Measurements from ENCODE around the gene INTS1. TPM values are rescaled to one million over a fixed set of nuclear protein-coding genes. Genes with fewer than 3 reads are reported as not detected.

The INTS1 gene
- total and polyA plus RNA-seq, 2 experiments from 2014 or later, result 35.1 to 111 TPM

GRCh38 chr7:1533255-1533546, 29.0 kb upstream of the INTS1 start:
- no peak overlapping the region for H3K4me3 Mint-ChIP-seq
- Histone ChIP-seq H3K79me2 (replicated peaks; ENCODE audit: insufficient read depth) (peaks cover 67% of the 10 kb centered on the region), H3K4me2 (no peak overlapping the region), H4K20me1 (replicated peaks; ENCODE audit: insufficient read depth) (peaks cover 3% of the 10 kb centered on the region; the same call in 1 of the 2 replicates), H2AFZ (no peak overlapping the region), H3K4me3 (no peak overlapping the region), H3K9me2 (ENCODE audit: insufficient read depth) (no peaks in the 10 kb centered on the region), H3F3A (replicated peaks; ENCODE audit: low read depth) (0 out of 2 replicates have a peak, but pooled peaks cover 11% of the 10 kb centered on the region), H3K27me3 (ENCODE audit: insufficient read depth) (no peaks in the 10 kb centered on the region), H3K27ac (ENCODE audit: low read depth) (no peak overlapping the region), H3K4me1 (ENCODE audit: insufficient read depth) (peaks cover 20% of the 10 kb centered on the region), H3K36me3 (ENCODE audit: insufficient read depth) (no peaks in the 10 kb centered on the region)
- peaks cover 39% of the 10 kb centered on the region for H3K4me1 Mint-ChIP-seq
- no peaks in the 10 kb centered on the region for H3K9me3 Mint-ChIP-seq
- peaks cover 3% of the 10 kb centered on the region; the same call in 1 of the 3 replicates for H3K36me3 Mint-ChIP-seq (ENCODE audit: low read depth)
- no peak for ATAC-seq
- TF ChIP-seq ETS1 (IDR thresholded peaks at IDR 0.05), result no peak
- H3K27me3 Mint-ChIP-seq (ENCODE audit: insufficient read depth, low read depth, poor library complexity), result peaks cover 30% of the 10 kb centered on the region
- 0 out of 2 replicates have a peak overlapping the region, but pooled peaks have one; percentile 48 for H3K27ac Mint-ChIP-seq
- DNase-seq (ENCODE audit: low spot score), result no peak

- DNase-seq (ENCODE audit: low spot score) (no peak), ATAC-seq (no peak; the same call in 2 of the 3 replicates)
- H3F3A ChIP-seq (replicated peaks; ENCODE audit: low read depth), result 0 out of 2 replicates have a peak, but pooled peaks cover 11% of the 10 kb centered on the region
- H3K4me1 ChIP-seq (ENCODE audit: insufficient read depth), result peaks cover 20% of the 10 kb centered on the region
- Mint-ChIP-seq H3K27me3 (ENCODE audit: insufficient read depth, low read depth, poor library complexity) (peaks cover 29% of the 10 kb centered on the region), H3K27ac (0 out of 2 replicates have a peak overlapping the region, but pooled peaks have one; percentile 48), H3K9me3 (no peaks in the 10 kb centered on the region), H3K4me1 (peaks cover 36% of the 10 kb centered on the region), H3K36me3 (ENCODE audit: low read depth) (peaks cover 3% of the 10 kb centered on the region; the same call in 1 of the 3 replicates), H3K4me3 (peak overlapping the region; percentile 84)
- H3K79me2 ChIP-seq (replicated peaks; ENCODE audit: insufficient read depth), result peaks cover 63% of the 10 kb centered on the region
- H3K27me3 ChIP-seq (ENCODE audit: insufficient read depth), result no peaks in the 10 kb centered on the region
- H2AFZ ChIP-seq, result no peak overlapping the region
- H3K27ac ChIP-seq (ENCODE audit: low read depth), result peak overlapping the region; percentile 50
- peak overlapping the region; percentile 55; the same call in 1 of the 2 replicates for H3K4me3 ChIP-seq
- peak overlapping the region; percentile 78; the same call in 1 of the 2 replicates for H3K4me2 ChIP-seq
- no peaks in the 10 kb centered on the region for H3K9me2 ChIP-seq (ENCODE audit: insufficient read depth)
- no peaks in the 10 kb centered on the region for H3K36me3 ChIP-seq (ENCODE audit: insufficient read depth)
- no peaks in the 10 kb centered on the region; the same call in 1 of the 2 replicates for H4K20me1 ChIP-seq (replicated peaks; ENCODE audit: insufficient read depth)
- TF ChIP-seq ZNF114 (CRISPR knock-in tag; IDR thresholded peaks at IDR 0.05) (no peak), CREB1 (CRISPR knock-in tag; IDR thresholded peaks at IDR 0.05; ENCODE audit: low read depth) (no peak), ETS1 (IDR thresholded peaks at IDR 0.05) (no peak), POLR2AphosphoS5 (IDR thresholded peaks at IDR 0.05; ENCODE audit: low read depth) (no peak), NANOG (IDR thresholded peaks at IDR 0.05; ENCODE audit: borderline replicate concordance) (no peak), STAT1 (IDR thresholded peaks at IDR 0.05; ENCODE audit: unreplicated experiment) (no peak), ZNF462 (CRISPR knock-in tag; IDR thresholded peaks at IDR 0.05) (no peak), JUNB (IDR thresholded peaks at IDR 0.05; ENCODE audit: unreplicated experiment) (no peak), ZNF331 (CRISPR knock-in tag; IDR thresholded peaks at IDR 0.05; ENCODE audit: low read depth) (no peak), CTCF (conservative IDR thresholded peaks at IDR 0.05; ENCODE audit: low read depth in 2 of 2) (no peak)
These were observed 28.5 kb upstream of the INTS1 start for GRCh38 chr7:1532456-1533254.

Measured in GM23338 (cell line).